ENCODE measurements around the gene SAMD1.
A peak's percentile ranks its signal among the peaks of the same experiment; 100 is the strongest.
"Not testable (repeated sequence)": the region's sequence is repeated elsewhere in the genome, so short reads cannot be mapped to it uniquely, and the experiment has no call there.

SAMD1 gene

GRCh38 chr19:14061081-14061749 is 29.3 kb downstream of the SAMD1 start:
- no peak for DNase-seq (ENCODE audit: low read depth, low spot score)

GRCh38 chr19:14059652-14060155 is 30.8 kb downstream of the SAMD1 start:
- no peak for DNase-seq (ENCODE audit: low read depth, low spot score)

GRCh38 chr19:14059093-14059480 is 31.5 kb downstream of the SAMD1 start:
- DNase-seq (ENCODE audit: low read depth, low spot score) = no peak

- DNase-seq (ENCODE audit: low read depth, low spot score) = no peak
Observed at GRCh38 chr19:14058182-14059092, 32.1 kb downstream of the SAMD1 start.

GRCh38 chr19:14056741-14057356 is 33.7 kb downstream of the SAMD1 start:
- DNase-seq (ENCODE audit: low read depth, low spot score) = no peak

- DNase-seq (ENCODE audit: low read depth, low spot score) = no peak
Observed at GRCh38 chr19:14056069-14056666, 34.4 kb downstream of the SAMD1 start.

GRCh38 chr19:14055396-14055795 is 35.2 kb downstream of the SAMD1 start:
- DNase-seq (ENCODE audit: low read depth, low spot score) = no peak

- DNase-seq (ENCODE audit: low read depth, low spot score) = no peak
Observed at GRCh38 chr19:14054721-14055120, 35.8 kb downstream of the SAMD1 start.

- DNase-seq (ENCODE audit: low read depth, low spot score) = no peak
Observed at GRCh38 chr19:14054099-14054498, 36.5 kb downstream of the SAMD1 start.

- no peak for DNase-seq (ENCODE audit: low read depth, low spot score)
Observed at GRCh38 chr19:14053500-14053899, 37.1 kb downstream of the SAMD1 start.

GRCh38 chr19:14053032-14053431 is 37.5 kb downstream of the SAMD1 start:
- no peak for DNase-seq (ENCODE audit: low read depth, low spot score)

GRCh38 chr19:14052470-14052869 is 38.1 kb downstream of the SAMD1 start:
- no peak for DNase-seq (ENCODE audit: low read depth, low spot score)

GRCh38 chr19:14051980-14052379 is 38.6 kb downstream of the SAMD1 start:
- DNase-seq (ENCODE audit: low read depth, low spot score) = no peak

GRCh38 chr19:14050961-14051360 is 39.6 kb downstream of the SAMD1 start:
- not testable (repeated sequence) for DNase-seq (ENCODE audit: low read depth, low spot score)

GRCh38 chr19:14050512-14050911 is 40.0 kb downstream of the SAMD1 start:
- no peak for DNase-seq (ENCODE audit: low read depth, low spot score)

GRCh38 chr19:14048443-14049153 is 42.0 kb downstream of the SAMD1 start:
- no peak for DNase-seq (ENCODE audit: low read depth, low spot score)

GRCh38 chr19:14047866-14048265 is 42.7 kb downstream of the SAMD1 start:
- DNase-seq (ENCODE audit: low read depth, low spot score) = not testable (repeated sequence)

- peak; percentile 32 for DNase-seq (ENCODE audit: low read depth, low spot score)
Observed at GRCh38 chr19:14042659-14043608, 47.6 kb downstream of the SAMD1 start.

GRCh38 chr19:14039181-14039580 is 51.4 kb downstream of the SAMD1 start:
- no peak for DNase-seq (ENCODE audit: low read depth, low spot score)
